A549 (cell line): ENCODE data around the gene NRG3. TPM values are rescaled to one million over a fixed set of nuclear protein-coding genes. Genes with fewer than 3 reads are reported as not detected.

Experiments used
- ATAC-seq, 2 experiments: fragments of 200-7000 bp in 1 of 2; fragments of >200 bp in 1 of 2; cut with Nextera tagmentation in 1 of 2; cut with Tn5 transposase in 1 of 2; 3 replicates each; pipeline versions ENCODE4 v1.8.0 to v1.9.1; 2018 to 2020; ENCODE audit warnings: mild to moderate bottlenecking in 1 of 2, moderate library complexity in 1 of 2
- CTCF ChIA-PET: fragments of 300-600 bp; sonication (Branson Sonifier 250); formaldehyde crosslinking; extraction: SDS; loops from one replicate; lab custom pipeline; 2021; ENCODE audit warnings: antibody characterized with exemption, inconsistent platforms; lab: Yijun Ruan, JAX
- POLR2A ChIA-PET: fragments of 350-600 bp; formaldehyde crosslinking; extraction: SDS; loops from one replicate; lab custom pipeline; 2021; ENCODE audit warnings: antibody characterized with exemption, inconsistent platforms; lab: Yijun Ruan, JAX
- DNase-seq, 2 experiments: peaks; one replicate each; pipeline versions ENCODE4 v3.0.0 to v3.0.0-alpha.2; 2011 to 2016; ENCODE audit warnings: low read depth in 1 of 2, low spot score in 1 of 2
- FAIRE-seq: peaks from 2 replicates; lab custom pipeline; 2011; peaks lifted over from hg19 to GRCh38; lab: Jason Lieb, UNC
- H3K27ac ChIP-seq, 2 experiments: fragments of >200 bp; sonication (Bioruptor Twin); formaldehyde crosslinking; 3 replicates each; pipeline ENCODE4 v1.5.1; 2016 to 2017
- H3K4me1 ChIP-seq: fragments of >200 bp; sonication (Bioruptor Twin); formaldehyde crosslinking; 3 replicates; pipeline ENCODE4 v1.6.1; 2016
- H3K4me2 ChIP-seq: fragments of >200 bp; sonication (Bioruptor Twin); formaldehyde crosslinking; 3 replicates; pipeline ENCODE4 v1.6.1; 2016
- H3K4me3 ChIP-seq: fragments of >200 bp; sonication (Bioruptor Twin); formaldehyde crosslinking; 3 replicates; pipeline ENCODE4 v1.5.1; 2016
- H3K9me3 ChIP-seq: fragments of >200 bp; sonication (Bioruptor Twin); formaldehyde crosslinking; 3 replicates; pipeline ENCODE4 v1.6.1; 2016
- ATOH8 ChIP-seq: fragments of 250-450 bp; sonication (Bioruptor Pico); IDR thresholded peaks from 2 replicates; pipeline ENCODE4 v1.5.0; 2020; ENCODE audit warnings: low read depth, mild to moderate bottlenecking, moderate library complexity
- BHLHE40 ChIP-seq: IDR thresholded peaks from 2 replicates; pipeline ENCODE4 v1.6.1; 2012; ENCODE audit warnings: low read depth, low read length, inconsistent platforms
- CBX2 ChIP-seq: fragments of 200-600 bp; sonication (generic); IDR thresholded peaks from 2 replicates; pipeline ENCODE4 v1.6.1; 2016; ENCODE audit warnings: low read depth, mild to moderate bottlenecking, borderline replicate concordance
- ELK1 ChIP-seq: fragments of 150-350 bp; IDR thresholded peaks from 2 replicates; pipeline ENCODE4 v1.6.1; 2014; ENCODE audit warnings: low read depth, mild to moderate bottlenecking, low read length
- EP300 ChIP-seq, 2 experiments: fragments of >200 bp; sonication (Bioruptor Twin); formaldehyde crosslinking; IDR thresholded peaks; 2 replicates in 1 of 2; 3 replicates in 1 of 2; pipeline ENCODE4 v1.6.1; 2016 to 2017
- GATA3 ChIP-seq: IDR thresholded peaks from 2 replicates; pipeline ENCODE4 v1.6.1; 2012; ENCODE audit warnings: borderline replicate concordance
- HES2 ChIP-seq: fragments of >200 bp; sonication (Bioruptor Twin); formaldehyde crosslinking; IDR thresholded peaks from 2 replicates; pipeline ENCODE4 v1.6.1; 2016
- HEYL ChIP-seq: fragments of 250-450 bp; sonication (Bioruptor Pico); IDR thresholded peaks from 2 replicates; pipeline ENCODE4 v1.8.0; 2021; ENCODE audit warnings: mild to moderate bottlenecking, moderate library complexity
- HOXA7 ChIP-seq: fragments of 250-450 bp; sonication (Bioruptor Pico); IDR thresholded peaks from 2 replicates; pipeline ENCODE4 v1.5.0; 2020; ENCODE audit warnings: mild to moderate bottlenecking, moderate library complexity
- HOXB5 ChIP-seq: fragments of 250-450 bp; sonication (Bioruptor Pico); IDR thresholded peaks from 2 replicates; pipeline ENCODE4 v1.5.0; 2020; ENCODE audit warnings: mild to moderate bottlenecking, moderate library complexity
- JUN ChIP-seq, 2 experiments: fragments of >200 bp; sonication (Bioruptor Twin); formaldehyde crosslinking; IDR thresholded peaks; 2 replicates in 1 of 2; 3 replicates in 1 of 2; pipeline ENCODE4 v1.6.1; 2016 to 2017
- MAX ChIP-seq: IDR thresholded peaks from 2 replicates; pipeline ENCODE4 v1.6.1; 2012
- NFE2L2 ChIP-seq: fragments of 150-350 bp; conservative IDR thresholded peaks from 2 replicates; pipeline ENCODE4 v1.6.1; 2014; ENCODE audit warnings: low read length
- NR3C1 ChIP-seq: fragments of >200 bp; sonication (Bioruptor Twin); formaldehyde crosslinking; IDR thresholded peaks from 3 replicates; pipeline ENCODE4 v1.6.1; 2017
- RAD21 ChIP-seq, 2 experiments: fragments of >200 bp in 1 of 2; sonication (Bioruptor Twin) in 1 of 2; formaldehyde crosslinking in 1 of 2; IDR thresholded peaks in 1 of 2; conservative IDR thresholded peaks in 1 of 2; 2 replicates in 1 of 2; 3 replicates in 1 of 2; pipeline ENCODE4 v1.6.1; 2012 to 2018; ENCODE audit warnings: inconsistent platforms in 1 of 2
- RARB ChIP-seq: fragments of 250-450 bp; sonication (Bioruptor Pico); IDR thresholded peaks from 2 replicates; pipeline ENCODE4 v1.8.0; 2021; ENCODE audit warnings: mild to moderate bottlenecking, moderate library complexity
- RCOR1 ChIP-seq: fragments of 150-350 bp; IDR thresholded peaks from 2 replicates; pipeline ENCODE4 v1.6.1; 2014; ENCODE audit warnings: antibody characterized with exemption, low read length, low read depth
- REST ChIP-seq: fragments of 200-600 bp; sonication (generic); IDR thresholded peaks from 2 replicates; pipeline ENCODE4 v1.6.1; 2016; ENCODE audit warnings: antibody characterized with exemption, mild to moderate bottlenecking, moderate library complexity
- SMC3 ChIP-seq: fragments of >200 bp; sonication (Bioruptor Twin); formaldehyde crosslinking; IDR thresholded peaks from 3 replicates; pipeline ENCODE4 v1.6.1; 2018; ENCODE audit warnings: inconsistent platforms
- ZNF302 ChIP-seq: fragments of 250-450 bp; sonication (Bioruptor Pico); IDR thresholded peaks from 2 replicates; pipeline ENCODE4 v1.9.0; 2021; ENCODE audit warnings: inconsistent platforms, mild to moderate bottlenecking, moderate library complexity
- WGBS: methylation state at CpG from one replicate; pipeline ENCODE4 v1.1.6; 2017; ENCODE audit errors: missing lambda C conversion rate; 5-methylcytosine and 5-hydroxymethylcytosine counted together
- polyA plus RNA-seq, 4 experiments: library from polyadenylated mRNA; depleted of rRNA in 3 of 4; stranded (reverse); fragments of >200 nt; fragmentation: RNase III in 1 of 4; extraction: RNeasy Plus Mini Kit Qiagen cat#74134 plus additional on column Dnase treatment in 1 of 4; gene quantifications; 2 replicates in 3 of 4; 3 replicates in 1 of 4; pipeline ENCODE4 v1.2.3, GENCODE V29; 2011 to 2017

The NRG3 gene
- polyA plus RNA-seq, 2 of the 4 experiments (the other 2 are of a cell fraction), result not detected

- no peak for TF ChIP-seq RAD21 (conservative IDR thresholded peaks at IDR 0.05 in 1 of 2, IDR thresholded peaks at IDR 0.05 in 1 of 2)
- TF ChIP-seq GATA3, result no peak
- no peak for TF ChIP-seq EP300 (IDR thresholded peaks at IDR 0.05)
- TF ChIP-seq HEYL (CRISPR knock-in tag), result no peak
- TF ChIP-seq HOXB5 (CRISPR knock-in tag), result no peak
- TF ChIP-seq NFE2L2, result no peak
- no peak for TF ChIP-seq JUN (IDR thresholded peaks at IDR 0.05)
- TF ChIP-seq, all 56 proteins: peak for 0
Observed at GRCh38 chr10:82757901-82758300, 882.9 kb downstream of the NRG3 start (continued).

GRCh38 chr10:82759050-82759449, 884.1 kb downstream of the NRG3 start:
- no peaks in the 10 kb centered on the region for H3K4me1 ChIP-seq
- no peak for ATAC-seq
- 47% methylated on average over 1 of the region's 1 CpG for WGBS
- TF ChIP-seq HOXB5 (CRISPR knock-in tag) (no peak), CBX2 (no peak), ELK1 (no peak), BHLHE40 (no peak), ATOH8 (CRISPR knock-in tag) (no peak)
- no peak overlapping the region for H3K4me2 ChIP-seq
- CTCF ChIA-PET, result no interaction called here
- no peak overlapping the region for H3K4me3 ChIP-seq
- POLR2A ChIA-PET, result no interaction called here
- no peak for FAIRE-seq
- DNase-seq, result no peak
- H3K27ac ChIP-seq, result no peak overlapping the region
- no peaks in the 10 kb centered on the region; the same call in 2 of the 3 replicates for H3K9me3 ChIP-seq

GRCh38 chr10:82762641-82763040, 887.6 kb downstream of the NRG3 start:
- DNase-seq (no peak), ATAC-seq (no peak), FAIRE-seq (no peak)
- Histone ChIP-seq H3K4me3 (no peak overlapping the region), H3K9me3 (no peaks in the 10 kb centered on the region; the same call in 2 of the 3 replicates), H3K4me1 (no peaks in the 10 kb centered on the region), H3K27ac (no peak overlapping the region), H3K4me2 (no peak overlapping the region)
- CTCF ChIA-PET, result no interaction called here
- WGBS, result 16% methylated on average over 2 of the region's 2 CpGs
- no peak for TF ChIP-seq RCOR1
- TF ChIP-seq HOXA7, result no peak
- no peak for TF ChIP-seq REST
- TF ChIP-seq SMC3, result no peak
- POLR2A ChIA-PET, result no interaction called here

- POLR2A ChIA-PET, result no interaction called here
- H3K27ac ChIP-seq, result no peak overlapping the region
- TF ChIP-seq ATOH8 (CRISPR knock-in tag), result no peak
- no peak for TF ChIP-seq MAX
- no peak for TF ChIP-seq HOXB5 (CRISPR knock-in tag)
- no peak for TF ChIP-seq ZNF302 (CRISPR knock-in tag)
- no peak for TF ChIP-seq NR3C1
- TF ChIP-seq HES2, result no peak
- TF ChIP-seq RARB, result no peak
- TF ChIP-seq, all 56 proteins: peak for 0
- 4% methylated on average over 5 of the region's 5 CpGs for WGBS
- CTCF ChIA-PET, result no interaction called here
- no peak overlapping the region for H3K4me3 ChIP-seq
- H3K4me2 ChIP-seq, result no peak overlapping the region
- no peak for ATAC-seq
- no peak for DNase-seq
- no peaks in the 10 kb centered on the region for H3K4me1 ChIP-seq
- no peak for FAIRE-seq
- H3K9me3 ChIP-seq, result no peaks in the 10 kb centered on the region
Observed at GRCh38 chr10:82768040-82768439, 893.0 kb downstream of the NRG3 start.
